HG02870 (cell line): Measurements from ENCODE around the gene PRM2.
"Not testable (repeated sequence)": the region's sequence is repeated elsewhere in the genome, so short reads cannot be mapped to it uniquely, and the experiment has no call there.

ENCODE experiments used
- ATAC-seq: cut with Tn5 transposase; IDR thresholded peaks from one replicate; pipeline ENCODE4 v1.9.1; 2021; ENCODE audit warnings: mild to moderate bottlenecking, moderate library complexity; ENCODE audit not compliant: unreplicated experiment

PRM2 gene

DNA sequence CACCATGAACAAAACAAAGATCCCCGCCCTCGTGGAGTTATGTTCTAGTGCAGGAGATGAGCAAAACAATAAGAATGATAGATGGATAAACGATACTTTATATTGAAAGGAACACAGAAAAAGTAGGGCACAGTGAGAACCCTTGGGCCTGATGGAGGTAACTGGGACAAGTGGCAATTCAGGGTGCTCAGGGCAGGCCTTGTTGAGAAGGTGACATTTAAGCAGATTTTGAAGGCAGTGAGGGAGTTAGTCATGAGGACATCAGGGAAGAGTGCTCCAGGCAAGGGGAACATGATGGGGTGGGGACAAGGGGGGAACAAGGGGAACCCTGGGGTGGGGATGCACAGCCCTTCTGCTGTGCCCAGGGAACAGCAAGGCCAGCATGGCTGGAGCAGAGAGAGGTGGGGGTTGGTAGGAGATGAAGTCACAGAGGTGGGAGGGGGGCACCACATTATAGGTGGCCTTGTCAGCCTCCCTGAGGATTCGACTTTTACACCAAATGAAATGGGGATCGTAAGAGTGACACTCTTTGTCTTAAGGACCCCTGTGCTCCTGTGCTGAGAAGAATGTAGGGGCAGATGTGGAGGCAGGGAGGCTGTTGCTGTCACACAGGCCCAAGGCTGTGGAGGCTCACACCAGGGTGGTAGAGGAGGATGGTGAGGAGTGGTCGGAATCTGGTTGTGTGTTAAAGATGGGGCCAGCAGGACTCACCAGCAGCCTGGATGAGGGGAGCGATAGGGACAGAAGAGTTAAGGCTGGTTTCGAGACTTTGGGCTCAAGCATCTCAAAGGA is 14.0 kb upstream of the PRM2 start:
- ATAC-seq, result no peak

GRCh38 chr16:11289696-11290095 is 13.4 kb upstream of the PRM2 start:
- not testable (repeated sequence) for ATAC-seq

DNA sequence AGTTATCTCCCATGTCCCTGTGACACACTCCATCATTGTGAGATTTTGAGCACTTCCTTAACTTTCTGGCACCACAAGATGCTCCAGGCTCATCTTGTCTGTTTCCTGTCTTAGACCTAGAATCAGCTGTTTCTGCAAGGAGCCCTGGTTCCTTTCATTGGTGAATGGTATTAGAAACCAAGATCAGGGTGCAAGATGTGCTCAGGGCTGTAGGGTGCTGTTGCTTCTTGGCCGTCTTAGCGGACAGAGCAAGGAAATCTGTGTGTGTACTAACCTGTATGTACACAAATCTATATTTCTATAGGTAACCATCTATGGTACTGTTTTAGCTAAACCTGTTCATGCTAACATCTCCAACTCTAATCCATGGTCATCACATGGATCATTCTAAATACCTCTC is 12.9 kb upstream of the PRM2 start:
- ATAC-seq, result no peak

DNA sequence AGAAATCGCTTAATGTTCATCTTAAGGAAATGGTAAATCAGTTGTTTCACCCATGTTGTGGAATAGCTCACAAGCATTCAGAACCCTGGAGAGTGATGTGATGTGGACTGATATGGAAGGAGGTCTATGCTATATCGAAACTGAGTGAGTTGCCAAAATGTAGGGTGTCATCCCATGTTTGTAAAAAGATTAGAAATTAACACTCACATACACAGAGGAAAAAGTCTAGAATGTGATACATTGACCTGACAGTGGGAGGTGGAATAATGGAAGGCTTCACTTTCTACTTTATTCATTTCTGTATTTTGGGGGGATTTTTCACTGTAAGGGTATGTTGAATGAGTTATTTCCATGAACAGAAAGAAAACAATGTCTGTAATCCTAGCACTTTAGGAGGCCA is 9.6 kb upstream of the PRM2 start:
- no peak for ATAC-seq

DNA sequence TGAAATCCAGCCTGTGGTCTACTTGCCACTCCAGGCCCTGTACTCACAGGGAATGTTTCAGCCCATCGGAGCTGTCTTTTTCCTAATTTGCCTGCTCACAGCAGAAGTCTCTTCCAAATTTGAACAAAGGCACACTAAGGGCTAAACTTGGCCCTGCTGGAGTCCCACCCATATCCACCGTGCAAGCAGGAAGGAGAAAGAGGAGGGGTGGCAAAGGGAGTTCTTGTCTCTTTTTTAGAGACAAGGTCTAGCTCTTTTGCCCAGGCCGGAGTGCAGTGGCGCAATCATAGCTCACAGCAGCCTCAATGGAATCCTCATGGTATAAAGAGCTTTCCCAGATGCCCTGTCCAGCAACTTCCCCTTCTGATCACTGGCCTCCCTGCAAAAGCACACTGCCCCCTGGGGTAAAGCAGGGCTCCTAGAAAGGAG is 7.6 kb upstream of the PRM2 start:
- no peak for ATAC-seq

GRCh38 chr16:11280616-11281522 is 4.6 kb upstream of the PRM2 start, which contains the start of gene PRM1:
Gene PRM1, minus strand, starts transcription at chr16:11281330. Its CDS starts 92 bp downstream, at chr16:11281238.
- no peak for ATAC-seq

DNA sequence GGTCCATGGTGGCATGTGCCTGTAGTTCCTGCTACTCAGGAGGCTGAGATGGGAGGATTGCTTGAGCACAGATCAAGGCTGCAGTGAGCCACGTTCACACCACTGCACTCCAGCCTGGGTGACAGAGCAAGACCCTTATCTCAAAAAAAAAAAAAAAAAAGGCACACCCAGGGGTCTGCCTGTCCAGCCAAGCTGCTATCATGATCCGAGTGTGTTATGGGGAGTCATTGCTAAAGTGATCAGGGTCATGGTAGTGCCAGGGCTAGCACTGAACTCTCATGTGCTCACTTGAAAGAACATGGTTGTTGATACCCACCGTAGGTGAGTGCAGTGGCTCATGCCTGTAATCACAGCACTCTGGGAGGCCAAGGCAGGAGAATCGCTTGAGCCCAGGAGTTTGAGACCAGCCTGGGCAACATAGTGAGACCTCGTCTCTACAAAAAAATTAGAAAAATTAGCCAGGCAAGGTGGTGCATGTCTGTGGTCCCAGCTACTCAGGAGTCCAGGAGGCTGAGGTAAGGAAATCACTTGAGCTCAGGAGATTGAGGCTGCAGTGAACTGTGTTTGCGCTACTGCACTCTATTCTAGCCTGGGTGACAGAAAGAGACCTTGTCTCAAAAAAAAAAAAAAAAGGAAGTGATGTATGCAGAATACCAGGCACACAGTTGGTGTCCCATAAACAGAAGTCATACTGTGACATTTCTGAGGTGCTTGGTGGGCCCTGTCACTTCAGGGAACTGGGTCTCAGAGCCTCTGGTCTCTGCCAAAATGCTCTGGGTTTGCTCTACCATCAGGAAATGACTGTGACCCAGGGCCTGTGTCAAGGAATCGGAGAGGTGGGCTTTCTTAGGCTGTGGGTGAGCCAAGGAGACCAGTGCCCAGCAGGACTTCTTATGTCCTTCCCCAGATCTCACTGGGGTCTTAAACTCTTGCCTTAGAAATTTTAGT is 2.7 kb upstream of the PRM2 start:
- ATAC-seq, result no peak

DNA sequence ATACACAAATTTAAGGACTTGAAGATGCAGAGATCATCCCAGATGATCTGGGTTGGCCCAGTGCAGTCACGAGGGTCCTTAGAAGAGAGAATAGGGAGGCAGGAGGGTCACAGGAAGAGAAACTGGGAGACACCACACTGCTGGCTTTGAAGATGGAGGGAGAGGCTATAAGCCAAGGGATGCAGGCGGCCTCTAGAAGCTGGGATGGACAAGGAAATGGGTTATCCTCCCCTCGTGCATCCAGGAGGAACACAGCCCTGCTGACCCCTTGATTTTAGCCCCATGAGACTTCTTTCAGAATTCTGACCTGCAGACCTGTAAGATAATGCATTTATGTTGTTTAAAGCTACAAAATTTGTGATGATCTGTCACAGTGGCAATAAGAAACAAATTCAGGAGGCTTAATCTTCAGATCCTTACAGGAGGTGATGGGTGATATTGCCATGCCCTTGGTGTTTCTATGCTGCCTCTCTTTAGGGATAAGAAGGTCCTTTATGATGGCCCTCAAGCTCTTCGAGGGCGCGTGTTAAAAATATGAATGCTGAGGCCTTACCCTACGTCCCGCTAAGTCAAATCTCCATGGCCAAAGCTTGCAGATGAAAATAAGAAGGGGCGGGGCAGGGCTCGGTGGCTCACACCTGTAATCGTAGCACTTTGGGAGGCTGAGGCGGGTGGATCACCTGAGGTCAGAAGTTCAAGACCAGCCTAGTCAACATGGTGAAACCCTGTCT is 1.5 kb upstream of the PRM2 start:
- ATAC-seq, result no peak

DNA sequence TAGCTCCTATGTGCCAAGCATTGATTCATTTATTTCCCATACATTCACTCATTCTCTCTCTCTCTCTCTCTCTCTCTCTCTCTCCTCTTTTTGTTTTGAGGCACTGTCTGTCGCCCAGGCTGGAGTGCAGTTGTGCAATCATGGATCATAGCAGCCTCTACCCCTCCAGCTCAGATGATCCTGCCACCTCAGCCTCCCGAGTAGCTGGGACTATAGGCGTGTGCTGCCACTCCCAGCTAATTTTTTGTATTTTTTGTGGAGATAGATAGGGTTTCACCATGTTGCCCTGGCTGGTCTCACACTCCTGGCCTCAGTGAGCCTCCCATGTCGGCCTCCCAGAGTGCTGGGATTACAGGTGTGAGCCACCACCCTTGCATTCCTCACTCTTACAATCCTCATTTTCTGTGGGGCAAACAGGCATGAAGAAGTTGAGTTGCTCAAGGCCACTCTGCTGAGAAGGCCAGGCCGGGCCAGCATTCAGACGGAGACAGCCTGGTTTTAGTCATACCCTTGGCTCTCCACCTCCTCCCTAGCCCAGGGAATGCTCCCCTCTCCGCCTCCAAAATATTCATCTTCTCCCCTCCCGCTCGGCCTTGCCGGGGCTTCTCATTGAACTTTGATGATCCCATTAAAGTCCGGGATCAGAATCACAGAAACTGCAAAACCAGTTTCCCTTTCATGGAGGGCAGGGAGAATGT is 765 bp upstream of the PRM2 start:
- no peak for ATAC-seq

DNA sequence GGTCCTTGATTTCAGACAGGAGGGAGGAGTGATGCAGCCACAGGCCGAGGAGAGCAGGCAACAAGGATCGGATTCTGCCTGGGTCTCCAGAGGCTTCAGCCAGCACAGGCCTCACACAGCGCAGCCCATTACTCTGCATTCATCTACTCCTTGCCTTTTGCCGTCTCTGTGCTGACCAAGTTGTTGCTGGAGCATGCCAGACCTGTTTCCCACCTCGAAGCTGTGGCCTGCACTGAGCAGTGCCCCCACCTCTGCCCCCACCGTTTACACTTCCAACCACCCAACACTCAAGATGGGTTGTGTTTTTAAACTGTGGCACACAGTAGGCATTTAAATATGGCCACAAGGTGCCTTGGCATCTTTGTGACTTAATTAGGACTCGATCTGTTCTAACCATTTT is 1.3 kb downstream of the PRM2 start:
- ATAC-seq, result no peak

- no peak for ATAC-seq
These were observed 2.5 kb downstream of the PRM2 start for GRCh38 chr16:11273721-11274324.

- no peak for ATAC-seq
These were observed 3.2 kb downstream of the PRM2 start, which contains the start of gene PRM3 for GRCh38 chr16:11272921-11273720. Gene PRM3, minus strand, starts transcription at chr16:11273629. Its CDS starts 34 bp downstream, at chr16:11273595.

GRCh38 chr16:11272484-11272883 is 3.8 kb downstream of the PRM2 start:
- ATAC-seq, result no peak

DNA sequence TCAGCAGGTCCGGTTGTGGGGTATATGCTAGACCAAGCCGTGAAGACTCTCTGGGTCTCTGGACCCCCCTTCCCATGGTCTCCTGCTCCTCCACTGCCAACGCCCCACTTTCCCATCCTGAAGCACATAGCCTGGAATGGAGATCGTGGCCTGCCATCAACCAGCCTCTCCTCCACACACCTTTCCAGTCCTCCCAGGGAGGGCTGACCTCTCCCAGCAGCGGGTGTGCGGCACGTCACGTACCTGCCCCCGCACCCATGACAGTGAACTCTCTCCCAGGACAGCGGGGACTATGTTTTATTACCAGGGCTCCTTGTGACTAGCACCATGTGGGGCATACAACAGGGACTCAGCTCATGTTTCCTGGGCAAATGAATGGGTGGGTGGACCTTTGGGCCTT is 4.7 kb downstream of the PRM2 start:
- ATAC-seq, result no peak

DNA sequence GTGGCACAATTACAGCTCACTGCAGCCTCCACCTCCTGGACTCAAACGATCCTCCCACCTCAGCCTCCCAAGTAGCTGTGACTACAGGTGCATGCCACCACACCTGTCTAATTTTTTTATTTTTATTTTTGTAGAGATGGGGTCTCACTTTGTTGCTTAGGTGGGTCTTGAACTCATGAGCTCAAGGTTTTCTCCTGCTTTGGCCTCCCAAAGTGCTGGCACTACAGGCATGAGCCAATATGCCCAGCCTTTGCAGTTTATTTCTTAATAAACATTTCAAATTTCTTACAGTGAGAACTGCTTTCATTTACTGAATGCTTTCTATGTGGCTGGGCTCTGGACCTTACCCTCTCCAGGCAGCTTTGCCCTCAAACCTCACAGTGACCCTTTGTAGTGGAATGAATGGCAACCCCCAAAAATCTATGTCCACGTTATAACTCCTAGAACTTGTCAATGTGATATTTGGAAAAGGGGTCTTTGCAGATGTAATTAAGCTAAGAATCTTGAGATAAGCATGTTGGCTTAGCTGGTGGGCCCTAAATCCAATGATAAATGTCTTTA is 5.6 kb downstream of the PRM2 start:
- ATAC-seq, result no peak

GRCh38 chr16:11268921-11269375 is 7.3 kb downstream of the PRM2 start, which contains the start of gene TNP2:
Gene TNP2, minus strand, starts transcription at chr16:11269325. Its CDS starts 63 bp downstream, at chr16:11269262.
- no peak for ATAC-seq

GRCh38 chr16:11265124-11265523 is 11.2 kb downstream of the PRM2 start:
- no peak for ATAC-seq
